ENCODE data around the gene INPP4B. TPM values are rescaled to one million over a fixed set of nuclear protein-coding genes. Genes with fewer than 3 reads are reported as not detected.

Gene INPP4B
- polyA plus RNA-seq, 1 experiment: 5.1 TPM

DNA sequence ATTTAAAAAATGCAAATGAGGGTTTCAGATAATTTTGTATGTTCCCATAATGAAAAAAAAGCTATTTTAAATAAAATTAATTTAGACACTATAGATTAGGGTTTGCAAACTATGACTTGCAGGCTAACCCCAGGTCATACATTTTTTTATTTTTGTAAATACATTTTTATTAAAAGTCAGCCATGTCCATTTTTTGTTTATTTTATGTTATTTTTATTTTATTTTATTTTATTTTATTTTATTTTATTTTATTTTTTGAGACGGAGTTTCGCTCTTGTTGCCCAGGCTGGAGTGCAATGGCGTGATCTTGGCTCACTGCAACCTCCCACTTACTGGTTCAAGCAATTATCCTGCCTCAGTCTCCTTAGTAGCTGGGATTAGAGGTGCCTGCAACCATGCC is 749.1 kb downstream of the INPP4B start:
- no peak overlapping the region for H3K27ac ChIP-seq (ENCODE audit: low read depth, low read length)

GRCh38 chr4:142095886-142096605 is 750.1 kb downstream of the INPP4B start:
- no peak overlapping the region for H3K4me3 ChIP-seq (ENCODE audit: low read depth, low read length)
- H3K9me3 ChIP-seq (ENCODE audit: control insufficient read depth, insufficient read depth, low read length): no peaks in the 10 kb centered on the region
- ChIA-PET POLR2A (no interaction called here), CTCF (interaction anchor here (1.3 kb wide), 1 partner anchor 749 kb away, joined by 3 read pairs; no protein-coding TSS in a partner anchor)
- DNase-seq (ENCODE audit: low read depth, low spot score): peak; percentile 85
- H3K27me3 ChIP-seq (ENCODE audit: control insufficient read depth, insufficient read depth, low read length): no peaks in the 10 kb centered on the region
- H3K27ac ChIP-seq (ENCODE audit: low read depth, low read length): no peak overlapping the region
- TF ChIP-seq, protein P1, sequence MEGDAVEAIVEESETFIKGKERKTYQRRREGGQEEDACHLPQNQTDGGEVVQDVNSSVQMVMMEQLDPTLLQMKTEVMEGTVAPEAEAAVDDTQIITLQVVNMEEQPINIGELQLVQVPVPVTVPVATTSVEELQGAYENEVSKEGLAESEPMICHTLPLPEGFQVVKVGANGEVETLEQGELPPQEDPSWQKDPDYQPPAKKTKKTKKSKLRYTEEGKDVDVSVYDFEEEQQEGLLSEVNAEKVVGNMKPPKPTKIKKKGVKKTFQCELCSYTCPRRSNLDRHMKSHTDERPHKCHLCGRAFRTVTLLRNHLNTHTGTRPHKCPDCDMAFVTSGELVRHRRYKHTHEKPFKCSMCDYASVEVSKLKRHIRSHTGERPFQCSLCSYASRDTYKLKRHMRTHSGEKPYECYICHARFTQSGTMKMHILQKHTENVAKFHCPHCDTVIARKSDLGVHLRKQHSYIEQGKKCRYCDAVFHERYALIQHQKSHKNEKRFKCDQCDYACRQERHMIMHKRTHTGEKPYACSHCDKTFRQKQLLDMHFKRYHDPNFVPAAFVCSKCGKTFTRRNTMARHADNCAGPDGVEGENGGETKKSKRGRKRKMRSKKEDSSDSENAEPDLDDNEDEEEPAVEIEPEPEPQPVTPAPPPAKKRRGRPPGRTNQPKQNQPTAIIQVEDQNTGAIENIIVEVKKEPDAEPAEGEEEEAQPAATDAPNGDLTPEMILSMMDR (IDR thresholded peaks at IDR 0.05; ENCODE audit: low read depth, low read length): no peak

More for the DNA sequence above, 749.1 kb downstream of the INPP4B start:
- DNase-seq (ENCODE audit: low read depth, low spot score): no peak
- Histone ChIP-seq H3K9me3 (ENCODE audit: control insufficient read depth, insufficient read depth, low read length) (no peaks in the 10 kb centered on the region), H3K4me3 (ENCODE audit: low read depth, low read length) (no peak overlapping the region), H3K27me3 (ENCODE audit: control insufficient read depth, insufficient read depth, low read length) (no peaks in the 10 kb centered on the region)
- TF ChIP-seq, protein P1 (IDR thresholded peaks at IDR 0.05; ENCODE audit: low read depth, low read length): no peak
- ChIA-PET POLR2A (no interaction called here), CTCF (interaction anchor here (1.3 kb wide), 1 partner anchor 750 kb away, joined by 3 read pairs; no protein-coding TSS in a partner anchor)

- no peaks in the 10 kb centered on the region for H3K9me3 ChIP-seq (ENCODE audit: control insufficient read depth, insufficient read depth, low read length)
- TF ChIP-seq, protein P1 (IDR thresholded peaks at IDR 0.05; ENCODE audit: low read depth, low read length): no peak
- no peak overlapping the region for H3K4me3 ChIP-seq (ENCODE audit: low read depth, low read length)
- CTCF ChIA-PET: no interaction called here
- H3K27me3 ChIP-seq (ENCODE audit: control insufficient read depth, insufficient read depth, low read length): no peaks in the 10 kb centered on the region
- POLR2A ChIA-PET: no interaction called here
- no peak for DNase-seq (ENCODE audit: low read depth, low spot score)
- H3K27ac ChIP-seq (ENCODE audit: low read depth, low read length): no peak overlapping the region
Observed at GRCh38 chr4:142092941-142093340, 753.2 kb downstream of the INPP4B start.

GRCh38 chr4:142091691-142092182 is 754.4 kb downstream of the INPP4B start:
- ChIA-PET POLR2A (interaction anchor here (0.5 kb wide), 1 partner anchor 591 kb away, joined by 4 read pairs; no protein-coding TSS in a partner anchor), CTCF (interaction anchor here (1.2 kb wide), 1 partner anchor 261 kb away, joined by 3 read pairs; no protein-coding TSS in a partner anchor)
- Histone ChIP-seq H3K9me3 (ENCODE audit: control insufficient read depth, insufficient read depth, low read length) (no peaks in the 10 kb centered on the region), H3K27me3 (ENCODE audit: control insufficient read depth, insufficient read depth, low read length) (no peaks in the 10 kb centered on the region), H3K27ac (ENCODE audit: low read depth, low read length) (peak overlapping the region; percentile 85), H3K4me3 (ENCODE audit: low read depth, low read length) (no peak overlapping the region)
- peak; percentile 74 for DNase-seq (ENCODE audit: low read depth, low spot score)
- TF ChIP-seq, protein P1 (IDR thresholded peaks at IDR 0.05; ENCODE audit: low read depth, low read length): no peak

DNA sequence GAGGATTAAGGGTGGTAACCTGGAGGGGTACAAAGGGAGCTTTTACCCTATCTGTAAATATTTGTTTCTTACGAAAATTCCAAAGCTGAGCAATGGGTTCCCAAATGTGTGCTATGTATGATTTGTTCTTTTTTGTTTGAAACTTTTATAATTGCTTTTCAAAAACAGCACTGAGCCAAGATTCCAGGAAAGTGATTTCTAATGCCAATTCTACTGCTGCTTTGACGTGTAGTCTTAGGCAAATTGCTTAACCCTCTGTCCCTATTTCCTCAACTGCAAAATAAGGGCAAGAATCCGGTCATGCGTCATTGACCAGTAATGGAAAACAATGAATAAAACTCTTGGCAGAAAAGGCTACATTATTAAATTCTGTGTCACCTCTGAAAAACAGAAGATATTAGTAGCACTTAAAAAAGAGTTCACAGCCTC is 755.0 kb downstream of the INPP4B start:
- no peaks in the 10 kb centered on the region for H3K9me3 ChIP-seq (ENCODE audit: control insufficient read depth, insufficient read depth, low read length)
- H3K27me3 ChIP-seq (ENCODE audit: control insufficient read depth, insufficient read depth, low read length): no peaks in the 10 kb centered on the region
- ChIA-PET CTCF (interaction anchor here (1.2 kb wide), 1 partner anchor 261 kb away, joined by 3 read pairs; no protein-coding TSS in a partner anchor), POLR2A (no interaction called here)
- peak; percentile 78 for DNase-seq (ENCODE audit: low read depth, low spot score)
- no peak overlapping the region for H3K4me3 ChIP-seq (ENCODE audit: low read depth, low read length)
- TF ChIP-seq, protein P1 (IDR thresholded peaks at IDR 0.05; ENCODE audit: low read depth, low read length): no peak
- H3K27ac ChIP-seq (ENCODE audit: low read depth, low read length): peak overlapping the region; percentile 85

All from AG04450 (cell line).